ENCODE data around the gene TTC7B.
"Not testable (repeated sequence)": the region's sequence is repeated elsewhere in the genome, so short reads cannot be mapped to it uniquely, and the experiment has no call there.

TTC7B gene

GRCh38 chr14:90526536-90526935 lies 289.7 kb downstream of the TTC7B start:
- ATAC-seq, DNase-seq: not testable (repeated sequence)

GRCh38 chr14:90525353-90526028 lies 290.7 kb downstream of the TTC7B start:
- ATAC-seq, result peak; percentile 51
- DNase-seq, result not testable (repeated sequence)

- no peak for ATAC-seq
Observed at GRCh38 chr14:90523961-90524875, 292.0 kb downstream of the TTC7B start.

GRCh38 chr14:90523544-90523943 lies 292.7 kb downstream of the TTC7B start:
- no peak for DNase-seq
- no peak for ATAC-seq

More at GRCh38 chr14:90523961-90524875, 292.0 kb downstream of the TTC7B start:
- DNase-seq, result no peak

GRCh38 chr14:90522571-90523191 lies 293.5 kb downstream of the TTC7B start:
- ATAC-seq (no peak), DNase-seq (no peak)

GRCh38 chr14:90521930-90522483 lies 294.2 kb downstream of the TTC7B start:
- ATAC-seq, result no peak
- no peak for DNase-seq

GRCh38 chr14:90521084-90521929 lies 294.9 kb downstream of the TTC7B start:
- DNase-seq (no peak), ATAC-seq (no peak)

- DNase-seq (no peak), ATAC-seq (no peak)
Observed at GRCh38 chr14:90520326-90520725, 295.9 kb downstream of the TTC7B start.

GRCh38 chr14:90519262-90519920 lies 296.8 kb downstream of the TTC7B start:
- DNase-seq (no peak), ATAC-seq (no peak)

GRCh38 chr14:90518941-90519256 lies 297.3 kb downstream of the TTC7B start:
- ATAC-seq (peak; percentile 47), DNase-seq (peak; percentile 66)

- no peak for ATAC-seq
- DNase-seq, result no peak
Observed at GRCh38 chr14:90518069-90518940, 297.9 kb downstream of the TTC7B start.

- ATAC-seq, result no peak
- DNase-seq, result no peak
Observed at GRCh38 chr14:90517076-90517841, 299.0 kb downstream of the TTC7B start.

- ATAC-seq (no peak), DNase-seq (no peak)
Observed at GRCh38 chr14:90514566-90514965, 301.7 kb downstream of the TTC7B start.

- ATAC-seq (no peak), DNase-seq (no peak)
Observed at GRCh38 chr14:90514015-90514398, 302.2 kb downstream of the TTC7B start.

GRCh38 chr14:90513161-90514014 lies 302.8 kb downstream of the TTC7B start:
- no peak for DNase-seq

GRCh38 chr14:90512329-90512991 lies 303.8 kb downstream of the TTC7B start:
- DNase-seq (no peak), ATAC-seq (no peak)

More at GRCh38 chr14:90513161-90514014, 302.8 kb downstream of the TTC7B start:
- ATAC-seq, result no peak

GRCh38 chr14:90511795-90512328 lies 304.4 kb downstream of the TTC7B start:
- no peak for ATAC-seq

GRCh38 chr14:90511252-90511651 lies 305.0 kb downstream of the TTC7B start:
- DNase-seq (no peak), ATAC-seq (no peak)

More at GRCh38 chr14:90511795-90512328, 304.4 kb downstream of the TTC7B start:
- DNase-seq, result no peak

Measured in stimulated activated naive CD8-positive, alpha-beta T cell treated with anti-CD3 and anti-CD28 coated beads, Interleukin-15, Interleukin-2, amounts not matched to agents 100 U/mL and 50 U/mL, for 24 hours (primary cell).